Gastrocnemius medialis (tissue), 4 donors: ENCODE results near the gene PDYN.

Experiments
- CTCF ChIP-seq, 5 experiments: fragments of 450-650 bp in 3 of 5; fragments of 200-600 bp in 2 of 5; sonication (generic) in 2 of 5; IDR thresholded peaks in 4 of 5; conservative IDR thresholded peaks in 1 of 5; 1 replicate in 4 of 5; 2 replicates in 1 of 5; pipeline ENCODE4 v1.5.1; 2016 to 2019; ENCODE audit warnings: antibody characterized with exemption in 5 of 5, mild to moderate bottlenecking in 3 of 5, moderate library complexity in 3 of 5
- POLR2A ChIP-seq, 2 donors: fragments of 450-650 bp; IDR thresholded peaks; one replicate each; pipeline ENCODE4 v1.6.1; 2017; ENCODE audit warnings: antibody characterized with exemption in 2 of 2, mild to moderate bottlenecking in 2 of 2, moderate library complexity in 2 of 2

DNA sequence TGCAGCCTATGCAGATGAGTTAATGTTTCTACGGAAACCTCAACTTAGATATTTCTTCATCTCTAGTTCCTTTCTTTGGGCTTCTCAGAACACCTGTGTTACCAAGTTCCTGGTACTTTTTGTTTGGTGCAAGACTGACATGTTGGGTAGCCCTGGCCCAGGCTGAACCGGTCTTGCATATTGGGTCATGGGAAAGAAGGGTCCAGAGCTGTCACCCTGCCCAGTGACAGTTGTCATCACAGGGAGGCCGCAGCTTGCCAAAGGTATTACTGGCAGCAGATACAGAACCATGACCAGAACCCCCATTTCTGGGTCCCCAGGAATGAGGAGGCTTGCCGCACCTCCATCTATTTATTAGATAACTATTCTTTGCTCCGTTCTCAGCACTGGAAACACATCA, 40.2 kb downstream of the PDYN start:
- TF ChIP-seq CTCF (IDR thresholded peaks at IDR 0.05 in 4 of 5, conservative IDR thresholded peaks at IDR 0.05 in 1 of 5) (no peak), POLR2A (IDR thresholded peaks at IDR 0.05) (no peak)
